SK-N-SH treated with all-trans-retinoic acid at 6 μM for 48 hours (cell line): ENCODE data around the gene OMD.

Experiments used
- ATAC-seq: fragments of 200-7000 bp; cut with Tn5 transposase; 3 replicates; pipeline ENCODE4 v1.9.1; 2020; ENCODE audit warnings: mild to moderate bottlenecking, moderate library complexity
- ARNTL ChIP-seq: fragments of 450-650 bp; formaldehyde crosslinking; IDR thresholded peaks from 2 replicates; pipeline ENCODE4 v1.5.0; 2020; ENCODE audit warnings: low read depth, mild to moderate bottlenecking, moderate library complexity, borderline replicate concordance
- BACH2 ChIP-seq: fragments of 250-450 bp; sonication (Bioruptor Pico); IDR thresholded peaks from 2 replicates; pipeline ENCODE4 v1.9.0; 2021; ENCODE audit warnings: mild to moderate bottlenecking, borderline replicate concordance
- CREB5 ChIP-seq: fragments of 250-450 bp; sonication (Bioruptor Pico); IDR thresholded peaks from 2 replicates; pipeline ENCODE4 v1.5.1; 2020; ENCODE audit warnings: low read depth, mild to moderate bottlenecking, moderate library complexity
- CSDC2 ChIP-seq: fragments of 250-450 bp; sonication (Bioruptor Pico); IDR thresholded peaks from 2 replicates; pipeline ENCODE4 v1.5.0; 2020; ENCODE audit warnings: mild to moderate bottlenecking, moderate library complexity
- CSRNP3 ChIP-seq: fragments of 250-450 bp; sonication (Bioruptor Pico); IDR thresholded peaks from 2 replicates; pipeline ENCODE4 v1.5.1; 2021; ENCODE audit warnings: mild to moderate bottlenecking, moderate library complexity
- ESRRG ChIP-seq: fragments of 250-450 bp; sonication (Bioruptor Pico); IDR thresholded peaks from 2 replicates; pipeline ENCODE4 v1.6.1; 2021; ENCODE audit warnings: mild to moderate bottlenecking
- GLIS3 ChIP-seq: fragments of 250-450 bp; sonication (Bioruptor Pico); IDR thresholded peaks from 2 replicates; pipeline ENCODE4 v1.5.0; 2020; ENCODE audit warnings: mild to moderate bottlenecking, moderate library complexity
- ISL1 ChIP-seq: fragments of 250-450 bp; sonication (Bioruptor Pico); IDR thresholded peaks from 2 replicates; pipeline ENCODE4 v2.1.2; 2022; ENCODE audit warnings: mild to moderate bottlenecking, moderate library complexity
- OSR1 ChIP-seq: fragments of 250-450 bp; sonication (Bioruptor Pico); IDR thresholded peaks from 2 replicates; pipeline ENCODE4 v1.8.0; 2022; ENCODE audit warnings: moderate library complexity, mild to moderate bottlenecking, inconsistent platforms
- PATZ1 ChIP-seq: fragments of 250-450 bp; sonication (Bioruptor Pico); IDR thresholded peaks from 2 replicates; pipeline ENCODE4 v1.8.0; 2020; ENCODE audit warnings: mild to moderate bottlenecking, moderate library complexity, borderline replicate concordance
- POU6F1 ChIP-seq: fragments of 250-450 bp; sonication (Bioruptor Pico); IDR thresholded peaks from 2 replicates; pipeline ENCODE4 v1.8.0; 2021; ENCODE audit warnings: low read depth, mild to moderate bottlenecking, moderate library complexity, borderline replicate concordance
- PPARA ChIP-seq: fragments of 250-450 bp; sonication (Bioruptor Pico); IDR thresholded peaks from 2 replicates; pipeline ENCODE4 v1.5.0; 2020; ENCODE audit warnings: mild to moderate bottlenecking, borderline replicate concordance
- RARB ChIP-seq: fragments of 250-450 bp; sonication (Bioruptor Pico); IDR thresholded peaks from 2 replicates; pipeline ENCODE4 v1.8.0; 2021; ENCODE audit warnings: mild to moderate bottlenecking, moderate library complexity
- SNAI2 ChIP-seq: fragments of 250-450 bp; sonication (Bioruptor Pico); IDR thresholded peaks from 2 replicates; pipeline ENCODE4 v1.5.0; 2020; ENCODE audit warnings: mild to moderate bottlenecking, moderate library complexity
- TCF4 ChIP-seq: fragments of 250-450 bp; sonication (Bioruptor Pico); IDR thresholded peaks from 2 replicates; pipeline ENCODE4 v1.8.0; 2021; ENCODE audit warnings: mild to moderate bottlenecking, moderate library complexity, borderline replicate concordance
- TOX ChIP-seq: fragments of 250-450 bp; sonication (Bioruptor Pico); IDR thresholded peaks from 2 replicates; pipeline ENCODE4 v1.8.0; 2021; ENCODE audit warnings: mild to moderate bottlenecking, moderate library complexity, borderline replicate concordance
- TSHZ2 ChIP-seq: fragments of 250-450 bp; sonication (Bioruptor Pico); IDR thresholded peaks from 2 replicates; pipeline ENCODE4 v1.5.0; 2020; ENCODE audit warnings: mild to moderate bottlenecking, moderate library complexity
- ZC3H10 ChIP-seq: fragments of 250-450 bp; sonication (Bioruptor Pico); IDR thresholded peaks from 2 replicates; pipeline ENCODE4 v1.5.1; 2021; ENCODE audit warnings: mild to moderate bottlenecking, moderate library complexity
- ZFP30 ChIP-seq: fragments of 450-650 bp; formaldehyde crosslinking; IDR thresholded peaks from 2 replicates; pipeline ENCODE4 v1.5.0; 2022; ENCODE audit warnings: mild to moderate bottlenecking, moderate library complexity
- ZNF565 ChIP-seq: fragments of 450-650 bp; formaldehyde crosslinking; conservative IDR thresholded peaks from 2 replicates; pipeline ENCODE4 v1.5.0; 2020; ENCODE audit warnings: low read depth, mild to moderate bottlenecking, moderate library complexity
- ZNF70 ChIP-seq: fragments of 450-650 bp; formaldehyde crosslinking; IDR thresholded peaks from 2 replicates; pipeline ENCODE4 v1.5.0; 2020; ENCODE audit warnings: mild to moderate bottlenecking, moderate library complexity
- ZNF8 ChIP-seq: fragments of 450-650 bp; formaldehyde crosslinking; IDR thresholded peaks from 2 replicates; pipeline ENCODE4 v1.5.0; 2020; ENCODE audit warnings: mild to moderate bottlenecking, moderate library complexity

Gene OMD

GRCh38 chr9:92397853-92398252 is 26.4 kb downstream of the OMD start:
- TF ChIP-seq ZNF70 (CRISPR knock-in tag), result no peak
- no peak for TF ChIP-seq PATZ1 (CRISPR knock-in tag)
- TF ChIP-seq ZNF565 (CRISPR knock-in tag), result no peak
- TF ChIP-seq PPARA, result no peak
- TF ChIP-seq OSR1 (CRISPR knock-in tag), result no peak
- TF ChIP-seq ESRRG, result no peak
- TF ChIP-seq ZNF8 (CRISPR knock-in tag), result no peak
- no peak for TF ChIP-seq ISL1 (CRISPR knock-in tag)
- no peak for TF ChIP-seq ZC3H10 (CRISPR knock-in tag)
- TF ChIP-seq SNAI2 (CRISPR knock-in tag), result no peak
- no peak for TF ChIP-seq GLIS3 (CRISPR knock-in tag)
- no peak for TF ChIP-seq CREB5 (CRISPR knock-in tag)
- no peak for TF ChIP-seq TCF4 (CRISPR knock-in tag)
- TF ChIP-seq ARNTL (CRISPR knock-in tag), result no peak
- no peak for TF ChIP-seq BACH2
- no peak for TF ChIP-seq TOX
- TF ChIP-seq TSHZ2, result no peak
- TF ChIP-seq RARB (CRISPR knock-in tag), result no peak
- TF ChIP-seq CSRNP3 (CRISPR knock-in tag), result no peak
- no peak for TF ChIP-seq ZFP30 (CRISPR knock-in tag)

GRCh38 chr9:92395617-92396016 is 28.7 kb downstream of the OMD start:
- TF ChIP-seq PATZ1 (CRISPR knock-in tag) (no peak), OSR1 (CRISPR knock-in tag) (no peak), GLIS3 (CRISPR knock-in tag) (no peak)
- ATAC-seq, result no peak

More at GRCh38 chr9:92397853-92398252, 26.4 kb downstream of the OMD start:
- no peak for ATAC-seq

GRCh38 chr9:92393686-92394085 is 30.6 kb downstream of the OMD start:
- peak; percentile 56 for ATAC-seq
- TF ChIP-seq ZNF70 (CRISPR knock-in tag) (no peak), ISL1 (CRISPR knock-in tag) (no peak), ZC3H10 (CRISPR knock-in tag) (no peak)
- TF ChIP-seq, all 23 proteins: peak for 0

- peak; percentile 57 for ATAC-seq
- no peak for TF ChIP-seq RARB (CRISPR knock-in tag)
- no peak for TF ChIP-seq TOX
- no peak for TF ChIP-seq POU6F1 (CRISPR knock-in tag)
- no peak for TF ChIP-seq ZNF8 (CRISPR knock-in tag)
- no peak for TF ChIP-seq CSDC2
- TF ChIP-seq CSRNP3 (CRISPR knock-in tag), result no peak
- no peak for TF ChIP-seq OSR1 (CRISPR knock-in tag)
- no peak for TF ChIP-seq SNAI2 (CRISPR knock-in tag)
- TF ChIP-seq ZFP30 (CRISPR knock-in tag), result no peak
- TF ChIP-seq BACH2, result no peak
- no peak for TF ChIP-seq GLIS3 (CRISPR knock-in tag)
- TF ChIP-seq ZC3H10 (CRISPR knock-in tag), result no peak
- no peak for TF ChIP-seq TCF4 (CRISPR knock-in tag)
- TF ChIP-seq, all 23 proteins: peak for 0
Measured at GRCh38 chr9:92392690-92393089, 31.6 kb downstream of the OMD start.
